Measurements from ENCODE around the gene COL6A5. TPM values are rescaled to one million over a fixed set of nuclear protein-coding genes. Genes with fewer than 3 reads are reported as not detected.

Gene COL6A5
- total and polyA plus RNA-seq, 2 experiments from 2014 or later = 0.03 to 0.05 TPM

DNA sequence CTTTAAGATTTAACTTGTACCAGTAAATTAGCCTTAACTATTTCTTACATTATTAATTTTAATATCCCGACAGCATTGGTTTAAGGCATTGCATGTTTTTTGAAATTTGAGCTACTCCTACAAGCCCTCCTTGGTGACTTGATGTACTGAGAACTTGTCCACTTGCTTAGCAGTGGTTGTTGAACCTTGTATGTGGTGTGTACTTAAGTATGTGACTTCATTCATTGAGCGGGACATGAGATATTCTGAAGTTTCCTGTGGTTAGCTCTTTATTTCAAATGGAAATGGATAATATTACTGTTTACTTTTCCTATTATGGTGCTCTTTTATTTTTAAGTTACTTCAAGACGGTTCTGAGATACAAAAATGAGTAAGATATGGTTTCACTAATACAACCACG, 3.6 kb upstream of the COL6A5 start:
- Histone ChIP-seq H3K27me3 (ENCODE audit: insufficient read depth) (peaks cover 35% of the 10 kb centered on the region), H2AFZ (no peak overlapping the region), H3K27ac (ENCODE audit: low read depth) (no peak overlapping the region), H3K4me2 (no peak overlapping the region), H3K9me2 (ENCODE audit: insufficient read depth) (no peaks in the 10 kb centered on the region), H3K4me1 (ENCODE audit: insufficient read depth) (peaks cover 10% of the 10 kb centered on the region; the same call in 1 of the 2 replicates), H3K4me3 (no peak overlapping the region), H3K79me2 (replicated peaks; ENCODE audit: insufficient read depth) (no peaks in the 10 kb centered on the region), H3K36me3 (ENCODE audit: insufficient read depth) (no peaks in the 10 kb centered on the region), H4K20me1 (replicated peaks; ENCODE audit: insufficient read depth) (no peaks in the 10 kb centered on the region), H3F3A (replicated peaks; ENCODE audit: low read depth) (no peaks in the 10 kb centered on the region)
- Mint-ChIP-seq H3K4me3 (no peak overlapping the region), H3K27ac (no peak overlapping the region), H3K27me3 (ENCODE audit: insufficient read depth, low read depth, poor library complexity) (peaks cover 15% of the 10 kb centered on the region), H3K4me1 (peaks cover 8% of the 10 kb centered on the region; the same call in 2 of the 3 replicates), H3K36me3 (ENCODE audit: low read depth) (no peaks in the 10 kb centered on the region; the same call in 2 of the 3 replicates), H3K9me3 (peaks cover 19% of the 10 kb centered on the region)
- no peak for DNase-seq (ENCODE audit: low spot score)
- no peak for TF ChIP-seq EZH2 (IDR thresholded peaks at IDR 0.05; ENCODE audit: low read depth, unreplicated experiment)
- no peak for TF ChIP-seq EZH2phosphoT487 (IDR thresholded peaks at IDR 0.05; ENCODE audit: unreplicated experiment)
- TF ChIP-seq STAT1 (IDR thresholded peaks at IDR 0.05; ENCODE audit: unreplicated experiment) = no peak
- TF ChIP-seq ZNF331 (CRISPR knock-in tag; IDR thresholded peaks at IDR 0.05; ENCODE audit: low read depth) = no peak
- TF ChIP-seq, protein P1, sequence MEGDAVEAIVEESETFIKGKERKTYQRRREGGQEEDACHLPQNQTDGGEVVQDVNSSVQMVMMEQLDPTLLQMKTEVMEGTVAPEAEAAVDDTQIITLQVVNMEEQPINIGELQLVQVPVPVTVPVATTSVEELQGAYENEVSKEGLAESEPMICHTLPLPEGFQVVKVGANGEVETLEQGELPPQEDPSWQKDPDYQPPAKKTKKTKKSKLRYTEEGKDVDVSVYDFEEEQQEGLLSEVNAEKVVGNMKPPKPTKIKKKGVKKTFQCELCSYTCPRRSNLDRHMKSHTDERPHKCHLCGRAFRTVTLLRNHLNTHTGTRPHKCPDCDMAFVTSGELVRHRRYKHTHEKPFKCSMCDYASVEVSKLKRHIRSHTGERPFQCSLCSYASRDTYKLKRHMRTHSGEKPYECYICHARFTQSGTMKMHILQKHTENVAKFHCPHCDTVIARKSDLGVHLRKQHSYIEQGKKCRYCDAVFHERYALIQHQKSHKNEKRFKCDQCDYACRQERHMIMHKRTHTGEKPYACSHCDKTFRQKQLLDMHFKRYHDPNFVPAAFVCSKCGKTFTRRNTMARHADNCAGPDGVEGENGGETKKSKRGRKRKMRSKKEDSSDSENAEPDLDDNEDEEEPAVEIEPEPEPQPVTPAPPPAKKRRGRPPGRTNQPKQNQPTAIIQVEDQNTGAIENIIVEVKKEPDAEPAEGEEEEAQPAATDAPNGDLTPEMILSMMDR (conservative IDR thresholded peaks at IDR 0.05; ENCODE audit: low read depth in 2 of 2) = no peak
- TF ChIP-seq JUNB (IDR thresholded peaks at IDR 0.05; ENCODE audit: unreplicated experiment) = no peak
- TF ChIP-seq, protein P2, sequence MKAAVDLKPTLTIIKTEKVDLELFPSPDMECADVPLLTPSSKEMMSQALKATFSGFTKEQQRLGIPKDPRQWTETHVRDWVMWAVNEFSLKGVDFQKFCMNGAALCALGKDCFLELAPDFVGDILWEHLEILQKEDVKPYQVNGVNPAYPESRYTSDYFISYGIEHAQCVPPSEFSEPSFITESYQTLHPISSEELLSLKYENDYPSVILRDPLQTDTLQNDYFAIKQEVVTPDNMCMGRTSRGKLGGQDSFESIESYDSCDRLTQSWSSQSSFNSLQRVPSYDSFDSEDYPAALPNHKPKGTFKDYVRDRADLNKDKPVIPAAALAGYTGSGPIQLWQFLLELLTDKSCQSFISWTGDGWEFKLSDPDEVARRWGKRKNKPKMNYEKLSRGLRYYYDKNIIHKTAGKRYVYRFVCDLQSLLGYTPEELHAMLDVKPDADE (IDR thresholded peaks at IDR 0.05) = no peak
- TF ChIP-seq NANOG (IDR thresholded peaks at IDR 0.05; ENCODE audit: borderline replicate concordance) = no peak
- TF ChIP-seq POLR2AphosphoS5 (IDR thresholded peaks at IDR 0.05; ENCODE audit: low read depth) = no peak
- TF ChIP-seq CREB1 (CRISPR knock-in tag; IDR thresholded peaks at IDR 0.05; ENCODE audit: low read depth) = no peak
- no peak for TF ChIP-seq ZNF114 (CRISPR knock-in tag; IDR thresholded peaks at IDR 0.05)
- TF ChIP-seq, protein P3, sequence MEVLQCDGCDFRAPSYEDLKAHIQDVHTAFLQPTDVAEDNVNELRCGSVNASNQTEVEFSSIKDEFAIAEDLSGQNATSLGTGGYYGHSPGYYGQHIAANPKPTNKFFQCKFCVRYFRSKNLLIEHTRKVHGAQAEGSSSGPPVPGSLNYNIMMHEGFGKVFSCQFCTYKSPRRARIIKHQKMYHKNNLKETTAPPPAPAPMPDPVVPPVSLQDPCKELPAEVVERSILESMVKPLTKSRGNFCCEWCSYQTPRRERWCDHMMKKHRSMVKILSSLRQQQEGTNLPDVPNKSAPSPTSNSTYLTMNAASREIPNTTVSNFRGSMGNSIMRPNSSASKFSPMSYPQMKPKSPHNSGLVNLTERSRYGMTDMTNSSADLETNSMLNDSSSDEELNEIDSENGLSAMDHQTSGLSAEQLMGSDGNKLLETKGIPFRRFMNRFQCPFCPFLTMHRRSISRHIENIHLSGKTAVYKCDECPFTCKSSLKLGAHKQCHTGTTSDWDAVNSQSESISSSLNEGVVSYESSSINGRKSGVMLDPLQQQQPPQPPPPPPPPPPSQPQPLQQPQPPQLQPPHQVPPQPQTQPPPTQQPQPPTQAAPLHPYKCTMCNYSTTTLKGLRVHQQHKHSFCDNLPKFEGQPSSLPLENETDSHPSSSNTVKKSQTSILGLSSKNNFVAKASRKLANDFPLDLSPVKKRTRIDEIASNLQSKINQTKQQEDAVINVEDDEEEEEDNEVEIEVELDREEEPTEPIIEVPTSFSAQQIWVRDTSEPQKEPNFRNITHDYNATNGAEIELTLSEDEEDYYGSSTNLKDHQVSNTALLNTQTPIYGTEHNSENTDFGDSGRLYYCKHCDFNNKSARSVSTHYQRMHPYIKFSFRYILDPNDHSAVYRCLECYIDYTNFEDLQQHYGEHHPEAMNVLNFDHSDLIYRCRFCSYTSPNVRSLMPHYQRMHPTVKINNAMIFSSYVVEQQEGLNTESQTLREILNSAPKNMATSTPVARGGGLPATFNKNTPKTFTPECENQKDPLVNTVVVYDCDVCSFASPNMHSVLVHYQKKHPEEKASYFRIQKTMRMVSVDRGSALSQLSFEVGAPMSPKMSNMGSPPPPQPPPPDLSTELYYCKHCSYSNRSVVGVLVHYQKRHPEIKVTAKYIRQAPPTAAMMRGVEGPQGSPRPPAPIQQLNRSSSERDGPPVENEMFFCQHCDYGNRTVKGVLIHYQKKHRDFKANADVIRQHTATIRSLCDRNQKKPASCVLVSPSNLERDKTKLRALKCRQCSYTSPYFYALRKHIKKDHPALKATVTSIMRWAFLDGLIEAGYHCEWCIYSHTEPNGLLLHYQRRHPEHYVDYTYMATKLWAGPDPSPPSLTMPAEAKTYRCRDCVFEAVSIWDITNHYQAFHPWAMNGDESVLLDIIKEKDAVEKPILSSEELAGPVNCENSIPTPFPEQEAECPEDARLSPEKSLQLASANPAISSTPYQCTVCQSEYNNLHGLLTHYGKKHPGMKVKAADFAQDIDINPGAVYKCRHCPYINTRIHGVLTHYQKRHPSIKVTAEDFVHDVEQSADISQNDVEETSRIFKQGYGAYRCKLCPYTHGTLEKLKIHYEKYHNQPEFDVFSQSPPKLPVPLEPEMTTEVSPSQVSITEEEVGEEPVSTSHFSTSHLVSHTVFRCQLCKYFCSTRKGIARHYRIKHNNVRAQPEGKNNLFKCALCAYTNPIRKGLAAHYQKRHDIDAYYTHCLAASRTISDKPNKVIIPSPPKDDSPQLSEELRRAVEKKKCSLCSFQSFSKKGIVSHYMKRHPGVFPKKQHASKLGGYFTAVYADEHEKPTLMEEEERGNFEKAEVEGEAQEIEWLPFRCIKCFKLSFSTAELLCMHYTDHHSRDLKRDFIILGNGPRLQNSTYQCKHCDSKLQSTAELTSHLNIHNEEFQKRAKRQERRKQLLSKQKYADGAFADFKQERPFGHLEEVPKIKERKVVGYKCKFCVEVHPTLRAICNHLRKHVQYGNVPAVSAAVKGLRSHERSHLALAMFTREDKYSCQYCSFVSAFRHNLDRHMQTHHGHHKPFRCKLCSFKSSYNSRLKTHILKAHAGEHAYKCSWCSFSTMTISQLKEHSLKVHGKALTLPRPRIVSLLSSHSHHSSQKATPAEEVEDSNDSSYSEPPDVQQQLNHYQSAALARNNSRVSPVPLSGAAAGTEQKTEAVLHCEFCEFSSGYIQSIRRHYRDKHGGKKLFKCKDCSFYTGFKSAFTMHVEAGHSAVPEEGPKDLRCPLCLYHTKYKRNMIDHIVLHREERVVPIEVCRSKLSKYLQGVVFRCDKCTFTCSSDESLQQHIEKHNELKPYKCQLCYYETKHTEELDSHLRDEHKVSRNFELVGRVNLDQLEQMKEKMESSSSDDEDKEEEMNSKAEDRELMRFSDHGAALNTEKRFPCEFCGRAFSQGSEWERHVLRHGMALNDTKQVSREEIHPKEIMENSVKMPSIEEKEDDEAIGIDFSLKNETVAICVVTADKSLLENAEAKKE (CRISPR knock-in tag; IDR thresholded peaks at IDR 0.05) = no peak
- no peak for ATAC-seq
